ENCODE data around the gene OGT.

- TF ChIP-seq CTCF (conservative IDR thresholded peaks at IDR 0.05 in 1 of 2, IDR thresholded peaks at IDR 0.05 in 1 of 2; ENCODE audit: low read depth in 1 of 2, low read length in 2 of 2) (no peak), EZH2 (IDR thresholded peaks at IDR 0.05; ENCODE audit: low read length, missing control alignments) (no peak)
Observed at GRCh38 chrX:71599965-71600364, 67.1 kb downstream of the OGT start.
